ENCODE measurements around the gene ARHGDIG.

Gene ARHGDIG

GRCh38 chr16:309476-309875, 29.1 kb downstream of the ARHGDIG start:
- TF ChIP-seq ZFX (IDR thresholded peaks at IDR 0.05): no peak
- no peak for TF ChIP-seq CTCF (conservative IDR thresholded peaks at IDR 0.05)
- H3K27ac ChIP-seq: no peak overlapping the region

GRCh38 chr16:311725-312124, 31.3 kb downstream of the ARHGDIG start:
- no peak for TF ChIP-seq CTCF (conservative IDR thresholded peaks at IDR 0.05)
- no peak for TF ChIP-seq ZFX (IDR thresholded peaks at IDR 0.05)
- no peak overlapping the region for H3K27ac ChIP-seq

GRCh38 chr16:314351-314750, 34.0 kb downstream of the ARHGDIG start:
- TF ChIP-seq CTCF (conservative IDR thresholded peaks at IDR 0.05) (no peak), ZFX (IDR thresholded peaks at IDR 0.05) (no peak)
- no peak overlapping the region for H3K27ac ChIP-seq

- TF ChIP-seq CTCF (conservative IDR thresholded peaks at IDR 0.05) (no peak), ZFX (IDR thresholded peaks at IDR 0.05) (no peak)
- H3K27ac ChIP-seq: no peak overlapping the region
Measured at GRCh38 chr16:314795-315299, 34.5 kb downstream of the ARHGDIG start.

- no peak for TF ChIP-seq ZFX (IDR thresholded peaks at IDR 0.05)
- no peak for TF ChIP-seq CTCF (conservative IDR thresholded peaks at IDR 0.05)
- no peak overlapping the region for H3K27ac ChIP-seq
Measured at GRCh38 chr16:316741-317464, 36.5 kb downstream of the ARHGDIG start.

GRCh38 chr16:317583-317982, 37.2 kb downstream of the ARHGDIG start:
- TF ChIP-seq ZFX (IDR thresholded peaks at IDR 0.05): no peak
- TF ChIP-seq CTCF (conservative IDR thresholded peaks at IDR 0.05): no peak
- no peak overlapping the region for H3K27ac ChIP-seq

GRCh38 chr16:318628-319027, 38.2 kb downstream of the ARHGDIG start:
- no peak overlapping the region for H3K27ac ChIP-seq
- TF ChIP-seq ZFX (IDR thresholded peaks at IDR 0.05) (no peak), CTCF (conservative IDR thresholded peaks at IDR 0.05) (no peak)
